Effector CD4-positive, alpha-beta T cell (primary cell): ENCODE measurements around the gene U2AF1L4.
"Not testable (repeated sequence)": the region's sequence is repeated elsewhere in the genome, so short reads cannot be mapped to it uniquely, and the experiment has no call there.

ENCODE experiments used
- DNase-seq: peaks from one replicate; pipeline ENCODE4 v3.0.0-alpha.2; 2020

Gene U2AF1L4

GRCh38 chr19:35724132-35724531 is 21.1 kb downstream of the U2AF1L4 start:
- DNase-seq = not testable (repeated sequence)

DNA sequence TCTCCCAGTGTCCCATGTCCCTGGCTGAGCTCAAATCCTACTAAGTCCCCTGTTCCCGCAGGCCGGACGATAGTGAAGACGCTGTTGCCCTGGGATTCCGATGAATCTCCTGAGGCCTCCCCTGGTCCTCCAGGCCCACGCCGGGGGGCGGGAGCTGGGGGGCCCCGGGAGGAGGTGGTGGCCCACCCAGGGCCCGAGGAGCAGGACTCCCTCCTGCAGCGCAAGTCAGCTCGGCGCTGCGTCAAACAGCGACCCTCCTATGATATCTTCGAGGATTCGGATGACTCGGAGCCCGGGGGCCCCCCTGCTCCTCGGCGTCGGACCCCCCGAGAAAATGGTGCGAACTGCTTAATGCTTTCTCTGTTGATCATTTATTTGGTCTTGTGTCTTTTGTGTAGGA is 21.5 kb downstream of the U2AF1L4 start:
- DNase-seq = no peak

DNA sequence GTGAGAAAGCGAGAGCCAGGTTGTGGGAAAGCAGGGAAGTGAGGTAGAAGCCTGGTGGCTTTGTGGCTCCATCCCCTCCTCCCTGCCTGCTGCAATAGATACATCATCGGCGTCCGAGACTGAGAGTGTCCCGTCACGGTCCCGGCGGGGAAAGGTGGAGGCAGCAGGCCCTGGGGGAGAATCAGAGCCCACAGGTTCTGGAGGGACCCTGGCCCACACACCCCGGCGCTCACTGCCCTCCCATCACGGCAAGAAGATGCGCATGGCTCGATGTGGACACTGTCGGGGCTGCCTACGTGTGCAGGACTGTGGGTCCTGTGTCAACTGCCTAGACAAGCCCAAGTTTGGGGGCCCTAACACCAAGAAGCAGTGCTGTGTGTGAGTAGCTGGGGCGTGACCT is 22.3 kb downstream of the U2AF1L4 start:
- no peak for DNase-seq

- no peak for DNase-seq
Measured at GRCh38 chr19:35722461-35722860, 22.8 kb downstream of the U2AF1L4 start.

DNA sequence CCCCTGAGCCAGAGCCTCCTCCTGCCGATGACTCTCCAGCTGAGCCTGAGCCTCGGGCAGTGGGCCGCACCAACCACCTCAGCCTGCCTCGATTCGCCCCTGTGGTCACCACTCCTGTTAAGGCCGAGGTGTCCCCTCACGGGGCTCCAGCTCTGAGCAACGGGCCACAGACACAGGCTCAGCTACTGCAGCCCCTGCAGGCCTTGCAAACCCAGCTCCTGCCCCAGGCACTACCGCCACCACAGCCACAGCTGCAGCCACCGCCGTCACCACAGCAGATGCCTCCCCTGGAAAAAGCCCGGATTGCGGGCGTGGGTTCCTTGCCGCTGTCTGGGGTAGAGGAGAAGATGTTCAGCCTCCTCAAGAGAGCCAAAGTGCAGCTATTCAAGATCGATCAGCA is 23.8 kb downstream of the U2AF1L4 start:
- no peak for DNase-seq

DNA sequence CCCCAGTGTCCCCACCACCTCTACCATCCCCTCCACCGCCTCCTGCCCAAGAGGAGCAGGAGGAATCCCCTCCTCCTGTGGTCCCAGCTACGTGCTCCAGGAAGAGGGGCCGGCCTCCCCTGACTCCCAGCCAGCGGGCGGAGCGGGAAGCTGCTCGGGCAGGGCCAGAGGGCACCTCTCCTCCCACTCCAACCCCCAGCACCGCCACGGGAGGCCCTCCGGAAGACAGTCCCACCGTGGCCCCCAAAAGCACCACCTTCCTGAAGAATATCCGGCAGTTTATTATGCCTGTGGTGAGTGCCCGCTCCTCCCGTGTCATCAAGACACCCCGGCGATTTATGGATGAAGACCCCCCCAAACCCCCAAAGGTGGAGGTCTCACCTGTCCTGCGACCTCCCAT is 24.6 kb downstream of the U2AF1L4 start:
- DNase-seq = no peak

- no peak for DNase-seq
Measured at GRCh38 chr19:35720163-35720524, 25.1 kb downstream of the U2AF1L4 start.

DNA sequence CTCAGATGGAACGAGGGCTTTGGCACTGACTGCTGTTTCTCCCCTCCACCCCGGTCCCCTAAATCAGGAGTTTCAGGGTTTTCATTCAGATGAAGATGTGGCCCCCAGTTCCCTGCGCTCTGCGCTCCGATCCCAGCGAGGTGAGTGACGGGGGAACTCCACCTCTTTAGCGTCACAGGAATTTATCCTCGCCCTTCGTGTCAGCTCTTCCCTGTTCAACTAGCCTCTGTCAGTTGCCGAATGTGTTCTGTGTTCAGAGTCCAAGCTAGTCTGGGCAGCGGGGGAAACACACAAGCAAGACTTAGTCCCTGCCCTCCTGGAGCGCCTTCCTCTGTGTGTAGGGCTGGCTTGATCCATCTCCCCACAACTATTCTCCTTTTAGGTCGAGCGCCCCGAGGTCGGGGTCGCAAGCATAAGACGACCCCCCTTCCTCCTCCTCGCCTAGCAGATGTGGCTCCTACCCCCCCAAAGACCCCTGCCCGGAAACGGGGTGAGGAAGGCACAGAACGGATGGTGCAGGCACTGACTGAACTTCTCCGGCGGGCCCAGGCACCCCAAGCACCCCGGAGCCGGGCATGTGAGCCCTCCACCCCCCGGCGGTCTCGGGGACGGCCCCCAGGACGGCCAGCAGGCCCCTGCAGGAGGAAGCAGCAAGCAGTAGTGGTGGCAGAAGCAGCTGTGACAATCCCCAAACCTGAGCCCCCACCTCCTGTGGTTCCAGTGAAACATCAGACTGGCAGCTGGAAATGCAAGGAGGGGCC is 25.6 kb downstream of the U2AF1L4 start:
- no peak for DNase-seq

DNA sequence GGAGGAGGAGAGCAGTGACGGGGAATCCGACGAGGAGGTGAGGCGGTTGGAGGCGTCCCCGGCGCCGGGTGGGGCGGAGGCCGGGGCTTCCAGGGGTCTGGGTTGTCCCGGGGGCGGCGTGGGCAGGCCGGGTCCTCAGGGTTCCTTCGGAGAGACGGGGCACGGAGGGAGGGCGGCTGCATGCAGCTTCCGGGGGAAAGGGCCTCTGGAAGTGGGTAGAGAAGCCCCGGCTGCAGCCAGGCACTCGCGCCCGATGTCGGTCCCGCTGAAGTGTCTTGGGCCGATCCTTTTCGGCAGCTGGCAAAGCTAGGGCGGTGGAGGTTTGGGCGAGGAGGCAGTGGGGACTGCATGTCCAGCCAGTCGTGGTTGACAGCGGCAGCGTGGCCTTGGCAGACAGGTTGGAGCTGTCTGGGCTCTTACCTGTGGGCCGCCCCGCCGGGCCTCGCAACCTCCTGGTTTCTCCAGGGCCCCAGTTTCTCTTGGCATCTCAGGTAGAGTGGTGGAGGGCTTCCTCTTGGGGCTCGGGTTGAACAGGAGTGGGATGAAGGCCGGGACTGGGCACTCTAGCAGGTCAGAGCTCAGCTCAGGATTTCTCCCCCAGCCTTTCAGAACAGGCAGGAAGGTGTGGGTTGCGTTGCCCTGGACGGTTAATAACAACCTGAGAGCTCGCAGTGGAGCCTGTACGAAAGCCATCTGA is 26.7 kb downstream of the U2AF1L4 start:
- peak; percentile 27 for DNase-seq

DNA sequence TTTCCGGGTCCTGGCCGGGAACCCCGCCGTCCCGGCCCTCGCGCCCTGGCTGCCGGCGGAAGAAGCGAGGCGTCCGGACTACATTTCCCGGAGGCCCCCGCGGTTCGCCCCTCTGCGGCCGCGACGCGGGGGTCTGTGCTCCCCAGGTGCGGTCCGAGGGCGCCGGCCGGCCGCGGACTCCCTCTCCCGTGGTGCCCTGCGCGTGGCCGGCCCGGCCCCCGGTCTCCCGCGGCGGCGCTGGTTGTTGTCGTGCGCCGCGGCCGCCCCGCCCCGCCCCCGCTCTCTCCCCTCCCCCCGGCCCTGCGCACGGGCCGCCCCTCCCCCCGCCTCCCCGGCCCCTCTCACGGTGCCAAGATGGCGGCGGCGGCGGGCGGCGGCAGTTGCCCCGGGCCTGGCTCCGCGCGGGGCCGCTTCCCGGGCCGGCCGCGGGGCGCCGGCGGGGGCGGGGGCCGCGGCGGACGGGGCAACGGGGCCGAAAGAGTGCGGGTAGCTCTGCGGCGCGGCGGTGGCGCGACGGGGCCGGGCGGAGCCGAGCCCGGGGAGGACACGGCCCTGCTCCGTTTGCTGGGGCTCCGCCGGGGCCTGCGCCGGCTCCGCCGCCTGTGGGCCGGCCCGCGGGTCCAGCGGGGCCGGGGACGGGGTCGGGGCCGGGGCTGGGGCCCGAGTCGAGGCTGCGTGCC is 27.4 kb downstream of the U2AF1L4 start, which contains the start of gene KMT2B:
KMT2B (plus strand) TSS at position 339 of the 680 bp plus-strand sequence; CDS start at position 355, 16 bp downstream.
- DNase-seq = no peak

DNA sequence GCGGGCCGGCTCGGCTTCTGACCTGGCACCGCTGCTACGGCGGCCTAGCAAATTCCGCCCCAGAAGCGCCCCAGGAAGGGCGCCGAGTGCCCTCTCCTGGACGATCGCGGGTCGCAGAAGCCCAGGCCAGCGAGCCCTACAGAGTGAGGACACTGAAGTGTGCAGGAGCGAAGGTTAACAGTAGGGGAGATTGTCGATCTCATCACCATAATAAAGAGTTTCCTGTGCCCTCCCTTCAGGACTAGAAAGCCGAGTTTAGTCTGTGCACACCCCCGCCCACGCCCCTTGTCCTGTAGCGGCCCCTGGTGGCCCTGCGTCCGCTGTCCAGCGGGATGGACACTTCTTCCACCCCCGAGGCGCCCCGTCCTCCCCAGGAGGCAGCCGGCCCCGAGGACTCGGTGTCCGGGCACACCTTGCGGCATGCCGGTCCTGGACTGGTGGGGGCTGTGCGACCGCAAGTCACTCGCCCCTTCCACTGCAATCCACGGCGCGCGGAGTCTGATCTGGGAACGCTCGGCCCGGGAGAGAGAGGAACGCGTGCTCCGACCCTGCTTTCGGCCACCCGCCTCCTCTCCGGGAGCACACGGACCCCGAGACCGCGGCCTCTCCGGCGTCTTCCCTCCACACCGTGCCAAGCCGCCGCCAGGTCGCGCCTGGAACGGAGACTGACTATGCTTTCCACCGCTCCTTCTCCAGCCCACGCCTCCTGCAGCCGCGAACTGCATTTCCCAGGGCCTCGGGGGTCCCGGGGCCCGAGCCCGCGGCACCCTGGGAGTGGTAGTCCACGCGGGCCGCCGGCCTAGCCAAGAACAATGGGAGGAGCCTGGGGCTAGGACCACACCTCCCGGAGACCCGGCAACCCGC is 28.2 kb downstream of the U2AF1L4 start:
- peak; percentile 95 for DNase-seq

DNA sequence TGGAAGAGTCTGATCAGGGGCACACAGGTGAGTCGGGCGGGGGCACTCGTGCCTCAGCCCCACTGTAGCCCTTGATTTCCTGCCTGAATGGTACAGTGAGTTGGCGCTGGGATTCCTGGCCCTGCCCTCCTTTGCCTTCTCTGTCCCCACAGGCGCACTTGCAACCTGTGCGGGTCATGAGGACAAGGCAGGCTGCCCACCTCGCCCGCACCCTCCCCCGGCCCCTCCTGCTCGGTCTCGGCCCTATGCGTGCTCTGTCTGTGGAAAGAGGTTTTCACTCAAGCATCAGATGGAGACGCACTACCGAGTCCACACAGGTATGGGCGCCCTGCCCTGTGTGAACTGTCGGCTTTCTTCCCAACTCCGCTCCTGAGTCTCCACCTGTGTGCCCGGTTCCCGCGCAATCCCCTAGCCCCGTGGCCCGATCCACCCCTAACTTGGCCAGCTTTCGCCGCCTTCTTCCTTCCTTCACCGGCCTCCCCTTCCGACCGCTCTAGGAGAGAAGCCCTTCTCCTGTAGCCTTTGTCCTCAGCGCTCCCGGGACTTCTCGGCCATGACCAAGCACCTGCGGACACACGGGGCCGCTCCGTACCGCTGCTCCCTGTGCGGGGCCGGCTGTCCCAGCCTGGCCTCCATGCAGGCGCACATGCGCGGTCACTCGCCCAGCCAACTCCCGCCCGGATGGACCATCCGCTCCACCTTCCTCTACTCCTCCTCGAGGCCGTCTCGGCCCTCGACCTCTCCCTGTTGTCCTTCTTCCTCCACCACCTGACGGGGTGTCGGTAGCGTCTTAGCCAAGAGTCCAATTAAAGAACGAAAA is 29.0 kb downstream of the U2AF1L4 start:
- DNase-seq = no peak

DNA sequence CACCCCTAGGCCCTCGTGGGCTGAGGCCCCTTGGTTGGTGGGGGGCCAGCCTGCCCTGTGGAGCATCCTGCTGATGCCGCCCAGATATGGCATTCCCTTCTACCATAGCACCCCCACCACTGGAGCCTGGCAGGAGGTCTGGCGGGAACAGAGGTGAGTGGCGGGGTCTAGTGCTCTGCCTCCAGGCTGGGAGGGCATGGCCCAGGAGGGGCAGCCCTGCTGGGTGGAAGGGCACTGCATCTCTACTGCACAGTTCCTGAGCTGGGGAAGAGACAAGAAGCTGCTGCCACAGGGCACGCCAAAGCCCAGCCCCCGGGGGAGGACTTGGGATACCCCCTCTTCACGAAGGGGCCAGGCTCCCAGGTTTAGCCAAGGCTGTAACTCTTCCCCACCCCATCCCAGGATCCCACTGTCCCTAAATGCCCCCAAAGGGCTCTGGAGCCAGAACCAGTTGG is 29.8 kb downstream of the U2AF1L4 start:
- no peak for DNase-seq

DNA sequence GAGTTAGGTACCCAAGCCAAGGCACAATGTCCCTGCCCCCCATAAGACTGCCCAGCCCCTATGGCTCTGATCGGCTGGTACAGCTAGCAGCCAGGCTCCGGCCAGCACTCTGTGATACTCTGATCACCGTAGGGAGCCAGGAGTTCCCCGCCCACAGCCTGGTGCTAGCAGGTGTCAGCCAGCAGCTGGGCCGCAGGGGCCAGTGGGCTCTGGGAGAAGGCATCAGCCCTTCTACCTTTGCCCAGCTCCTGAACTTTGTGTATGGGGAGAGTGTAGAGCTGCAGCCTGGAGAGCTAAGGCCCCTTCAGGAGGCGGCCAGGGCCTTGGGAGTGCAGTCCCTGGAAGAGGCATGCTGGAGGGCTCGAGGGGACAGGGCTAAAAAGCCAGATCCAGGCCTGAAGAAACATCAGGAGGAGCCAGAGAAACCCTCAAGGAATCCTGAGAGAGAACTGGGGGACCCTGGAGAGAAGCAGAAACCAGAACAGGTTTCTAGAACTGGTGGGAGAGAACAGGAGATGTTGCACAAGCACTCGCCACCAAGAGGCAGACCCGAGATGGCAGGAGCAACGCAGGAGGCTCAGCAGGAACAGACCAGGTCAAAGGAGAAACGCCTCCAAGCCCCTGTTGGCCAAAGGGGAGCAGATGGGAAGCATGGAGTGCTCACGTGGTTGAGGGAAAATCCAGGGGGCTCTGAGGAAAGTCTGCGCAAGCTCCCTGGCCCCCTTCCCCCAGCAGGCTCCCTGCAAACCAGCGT is 30.4 kb downstream of the U2AF1L4 start:
- no peak for DNase-seq

- DNase-seq = no peak
Measured at GRCh38 chr19:35713904-35714495, 31.2 kb downstream of the U2AF1L4 start.

- DNase-seq = no peak
Measured at GRCh38 chr19:35713506-35713850, 31.7 kb downstream of the U2AF1L4 start.

- peak; percentile 29 for DNase-seq
Measured at GRCh38 chr19:35712567-35713505, 32.4 kb downstream of the U2AF1L4 start.

- no peak for DNase-seq
Measured at GRCh38 chr19:35710784-35711723, 34.2 kb downstream of the U2AF1L4 start.
